Measurements from ENCODE around the gene KCNJ2.

The KCNJ2 gene

DNA sequence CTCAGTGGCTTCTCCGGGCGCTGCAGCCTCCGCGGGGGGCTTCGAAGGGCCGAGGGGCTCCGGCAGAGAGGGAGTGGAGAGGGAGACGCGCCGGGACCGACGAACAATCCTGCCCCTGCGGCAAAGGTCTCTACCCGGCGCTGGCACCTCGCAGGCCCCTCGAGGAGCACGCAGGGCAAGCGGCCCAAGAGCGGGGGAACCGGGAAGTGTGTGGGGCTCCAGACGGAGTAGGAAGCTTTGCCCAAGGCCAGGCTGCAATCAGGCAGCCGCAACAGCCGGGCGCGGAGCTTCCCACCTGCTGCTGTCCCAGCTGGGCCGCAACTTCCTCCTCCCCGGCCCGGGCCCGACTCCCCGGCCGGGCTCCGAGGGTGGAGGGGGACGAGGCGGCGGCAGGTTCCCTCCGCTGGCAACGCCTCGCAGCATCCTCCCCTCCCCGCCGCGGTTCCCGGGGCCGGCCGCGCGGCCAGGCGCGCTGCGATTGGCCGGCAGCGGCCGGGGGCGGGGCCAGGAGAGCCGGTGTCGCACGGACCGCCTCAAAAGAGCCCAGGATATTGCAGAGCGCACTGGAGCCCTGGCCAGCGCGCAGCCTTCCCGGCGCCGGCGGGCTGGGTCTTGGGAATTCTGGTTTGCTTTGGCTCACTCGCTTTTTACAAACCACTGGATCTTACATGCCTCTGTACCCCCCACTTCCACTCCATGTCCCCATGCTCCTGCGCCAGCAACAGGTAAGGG is at the start of gene KCNJ2:
Gene KCNJ2, plus strand, starts transcription at position 556 of the 732 bp plus-strand sequence. CDS start 5,508 bp downstream, outside the sequence.
- H3K27ac ChIP-seq: no peak within 1 kb of the TSS
- no peak for DNase-seq (ENCODE audit: low read depth, low spot score)
- H3K36me3 ChIP-seq (ENCODE audit: insufficient read depth, low read length): no peaks in the 10 kb centered on the region
- no peaks in the 10 kb centered on the region for H3K9me3 ChIP-seq (ENCODE audit: low read depth, low read length)
- no peak within 1 kb of the TSS for H3K9ac ChIP-seq (ENCODE audit: insufficient read length)
- H3K4me3 ChIP-seq: peak within 1 kb of the TSS; percentile 67
- TF ChIP-seq POLR2AphosphoS5 (IDR thresholded peaks at IDR 0.05; ENCODE audit: borderline replicate concordance, low read depth, low read length): no peak
- no peak for TF ChIP-seq FOXP2 (optimal IDR thresholded peaks at IDR 0.05; ENCODE audit: control extremely low read depth, extremely low read length, insufficient read depth)
- peak; percentile 84 for TF ChIP-seq EZH2 (IDR thresholded peaks at IDR 0.05)

DNA sequence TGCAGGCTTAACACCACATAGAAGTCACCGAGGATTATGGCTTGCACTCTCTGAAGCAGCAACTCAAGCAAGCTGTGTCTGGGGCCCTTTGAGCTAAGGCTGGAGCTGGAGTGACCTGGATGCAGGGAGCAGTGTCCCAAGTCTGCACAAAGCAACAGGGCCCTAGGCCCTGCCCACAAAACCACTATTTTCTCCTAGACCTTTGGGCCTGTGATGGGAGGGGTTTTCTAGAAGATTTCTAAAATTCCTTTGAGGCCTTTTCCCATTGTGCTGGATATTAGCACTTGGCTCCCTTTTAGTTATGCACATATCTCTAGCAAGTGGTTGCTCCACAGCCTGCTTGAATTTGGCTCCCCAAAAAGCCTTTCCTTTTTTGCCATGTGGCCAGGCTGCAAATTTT is 49.8 kb upstream of the KCNJ2 start:
- no peak for DNase-seq (ENCODE audit: low read depth, low spot score)

DNA sequence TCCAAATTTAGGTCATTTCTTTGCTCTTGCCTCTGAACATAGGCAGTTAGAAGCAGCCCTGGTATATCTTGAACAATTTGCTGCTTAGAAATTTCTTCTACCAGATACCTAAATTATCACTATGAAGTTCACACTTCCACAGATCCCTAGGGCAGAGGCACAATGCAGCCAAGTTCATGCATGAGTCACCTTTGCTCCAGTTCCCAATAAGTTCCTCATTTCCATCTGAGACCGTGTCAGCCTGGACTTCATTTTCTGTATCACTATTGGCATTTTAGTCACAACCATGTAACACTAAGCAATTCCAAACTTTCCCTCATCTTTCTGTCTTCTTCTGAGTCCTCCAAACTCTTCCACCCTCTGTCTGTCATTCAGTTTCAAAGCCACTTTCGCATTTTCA is 49.3 kb upstream of the KCNJ2 start:
- no peak for TF ChIP-seq EZH2 (IDR thresholded peaks at IDR 0.05)
- TF ChIP-seq FOXP2 (optimal IDR thresholded peaks at IDR 0.05; ENCODE audit: control extremely low read depth, extremely low read length, insufficient read depth): no peak
- TF ChIP-seq POLR2AphosphoS5 (IDR thresholded peaks at IDR 0.05; ENCODE audit: borderline replicate concordance, low read depth, low read length): no peak
- Histone ChIP-seq H3K9ac (ENCODE audit: insufficient read length) (no peak overlapping the region), H3K27ac (no peak overlapping the region), H3K9me3 (ENCODE audit: low read depth, low read length) (no peaks in the 10 kb centered on the region), H3K36me3 (ENCODE audit: insufficient read depth, low read length) (no peaks in the 10 kb centered on the region), H3K4me3 (no peak overlapping the region)
- DNase-seq (ENCODE audit: low read depth, low spot score): no peak

More for the DNA sequence above, 49.8 kb upstream of the KCNJ2 start:
- no peak overlapping the region for H3K4me3 ChIP-seq
- no peak overlapping the region for H3K27ac ChIP-seq
- H3K9me3 ChIP-seq (ENCODE audit: low read depth, low read length): no peaks in the 10 kb centered on the region
- TF ChIP-seq FOXP2 (optimal IDR thresholded peaks at IDR 0.05; ENCODE audit: control extremely low read depth, extremely low read length, insufficient read depth) (no peak), POLR2AphosphoS5 (IDR thresholded peaks at IDR 0.05; ENCODE audit: borderline replicate concordance, low read depth, low read length) (no peak), EZH2 (IDR thresholded peaks at IDR 0.05) (no peak)
- no peaks in the 10 kb centered on the region for H3K36me3 ChIP-seq (ENCODE audit: insufficient read depth, low read length)
- no peak overlapping the region for H3K9ac ChIP-seq (ENCODE audit: insufficient read length)

DNA sequence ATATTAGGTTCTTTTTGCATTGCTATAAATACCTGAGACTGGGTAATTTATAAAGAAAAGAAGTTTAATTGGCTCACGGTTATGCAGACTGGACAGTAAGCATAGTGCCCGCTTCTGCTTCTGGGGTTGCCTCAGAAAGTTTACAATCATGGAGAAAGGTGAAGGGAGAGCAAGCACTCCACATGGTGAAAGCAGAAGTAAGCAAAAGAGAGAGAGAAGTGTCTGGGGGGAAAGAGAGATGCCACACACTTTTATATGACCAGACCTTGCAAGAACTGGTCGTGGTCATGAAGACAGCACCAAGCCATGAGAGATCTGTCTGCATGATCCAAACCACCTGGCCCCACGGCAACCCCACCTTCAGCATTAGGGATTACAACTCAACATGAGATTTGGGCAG is 48.9 kb upstream of the KCNJ2 start:
- H3K36me3 ChIP-seq (ENCODE audit: insufficient read depth, low read length): no peaks in the 10 kb centered on the region
- no peak overlapping the region for H3K4me3 ChIP-seq
- no peak overlapping the region for H3K27ac ChIP-seq
- no peak overlapping the region for H3K9ac ChIP-seq (ENCODE audit: insufficient read length)
- no peak for DNase-seq (ENCODE audit: low read depth, low spot score)
- H3K9me3 ChIP-seq (ENCODE audit: low read depth, low read length): no peaks in the 10 kb centered on the region
- TF ChIP-seq POLR2AphosphoS5 (IDR thresholded peaks at IDR 0.05; ENCODE audit: borderline replicate concordance, low read depth, low read length) (no peak), EZH2 (IDR thresholded peaks at IDR 0.05) (no peak), FOXP2 (optimal IDR thresholded peaks at IDR 0.05; ENCODE audit: control extremely low read depth, extremely low read length, insufficient read depth) (no peak)

DNA sequence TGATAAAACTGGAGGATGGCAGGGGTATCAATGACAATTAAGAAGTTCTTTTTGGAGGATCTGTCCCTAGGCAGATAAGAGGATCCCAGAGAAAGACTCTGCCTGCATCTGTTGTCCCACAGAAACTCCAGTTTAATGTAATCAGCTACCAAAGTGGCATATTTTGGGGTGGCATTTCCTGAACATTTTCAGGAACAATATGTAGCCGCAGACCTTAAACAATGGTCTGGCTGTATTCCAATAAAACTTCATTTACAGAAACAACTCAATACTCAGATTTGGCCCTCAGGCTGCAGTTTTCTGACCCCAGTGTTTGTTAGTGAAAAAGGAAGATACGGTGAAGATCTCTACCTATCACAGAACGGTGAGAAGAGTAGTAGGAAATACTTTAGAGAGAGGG is 48.2 kb upstream of the KCNJ2 start:
- DNase-seq (ENCODE audit: low read depth, low spot score): no peak
- TF ChIP-seq FOXP2 (optimal IDR thresholded peaks at IDR 0.05; ENCODE audit: control extremely low read depth, extremely low read length, insufficient read depth) (no peak), POLR2AphosphoS5 (IDR thresholded peaks at IDR 0.05; ENCODE audit: borderline replicate concordance, low read depth, low read length) (no peak), EZH2 (IDR thresholded peaks at IDR 0.05) (no peak)
- no peak overlapping the region for H3K9ac ChIP-seq (ENCODE audit: insufficient read length)

DNA sequence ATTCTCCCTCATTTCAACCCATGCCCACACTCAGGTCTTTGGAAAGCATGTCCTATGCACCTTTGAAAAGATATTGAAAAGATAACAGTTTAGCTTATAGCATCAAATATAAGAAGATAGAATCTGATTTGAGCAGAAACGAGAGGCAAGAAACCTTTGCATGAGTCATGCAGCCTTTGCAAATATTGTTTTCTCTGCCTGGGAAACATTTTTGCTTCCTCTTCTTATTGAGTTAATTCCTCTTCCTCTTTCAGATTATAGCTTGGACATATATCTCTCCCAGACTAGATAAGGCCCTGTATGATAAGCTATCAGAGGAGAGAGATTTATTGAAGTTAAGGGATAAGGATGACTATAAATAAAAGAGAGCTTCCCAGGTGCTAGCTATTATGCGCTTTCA is 46.1 kb upstream of the KCNJ2 start:
- H3K36me3 ChIP-seq (ENCODE audit: insufficient read depth, low read length): no peaks in the 10 kb centered on the region
- no peak for DNase-seq (ENCODE audit: low read depth, low spot score)
- no peak overlapping the region for H3K4me3 ChIP-seq
- no peaks in the 10 kb centered on the region for H3K9me3 ChIP-seq (ENCODE audit: low read depth, low read length)
- no peak overlapping the region for H3K9ac ChIP-seq (ENCODE audit: insufficient read length)
- no peak overlapping the region for H3K27ac ChIP-seq
- TF ChIP-seq POLR2AphosphoS5 (IDR thresholded peaks at IDR 0.05; ENCODE audit: borderline replicate concordance, low read depth, low read length) (no peak), FOXP2 (optimal IDR thresholded peaks at IDR 0.05; ENCODE audit: control extremely low read depth, extremely low read length, insufficient read depth) (no peak), EZH2 (IDR thresholded peaks at IDR 0.05) (no peak)

More for the DNA sequence above, 48.2 kb upstream of the KCNJ2 start:
- H3K9me3 ChIP-seq (ENCODE audit: low read depth, low read length): no peaks in the 10 kb centered on the region
- H3K27ac ChIP-seq: no peak overlapping the region
- H3K36me3 ChIP-seq (ENCODE audit: insufficient read depth, low read length): no peaks in the 10 kb centered on the region
- no peak overlapping the region for H3K4me3 ChIP-seq

DNA sequence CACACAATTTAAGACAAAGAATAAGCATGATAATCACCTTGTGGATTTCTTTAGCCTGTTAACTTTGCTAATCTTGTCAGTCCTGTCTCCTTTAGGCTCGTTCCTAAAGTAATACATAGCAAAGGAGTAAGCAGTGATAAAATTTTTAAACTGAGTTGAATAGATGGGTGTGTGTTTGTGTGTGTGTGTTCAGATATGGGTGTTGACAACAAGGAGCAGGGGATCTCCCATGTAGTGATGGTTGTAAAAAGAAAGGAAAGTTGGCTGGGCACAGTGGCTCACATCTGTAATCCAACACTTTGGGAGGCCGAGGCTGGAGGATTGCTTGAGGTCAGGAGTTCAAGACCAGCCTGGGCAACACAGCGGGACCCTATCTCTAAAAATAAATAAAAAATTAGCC is 44.6 kb upstream of the KCNJ2 start:
- H3K27ac ChIP-seq: no peak overlapping the region
- no peak overlapping the region for H3K9ac ChIP-seq (ENCODE audit: insufficient read length)
- no peak overlapping the region for H3K4me3 ChIP-seq
- no peaks in the 10 kb centered on the region for H3K36me3 ChIP-seq (ENCODE audit: insufficient read depth, low read length)
- no peaks in the 10 kb centered on the region for H3K9me3 ChIP-seq (ENCODE audit: low read depth, low read length)
- no peak for TF ChIP-seq EZH2 (IDR thresholded peaks at IDR 0.05)
- no peak for TF ChIP-seq POLR2AphosphoS5 (IDR thresholded peaks at IDR 0.05; ENCODE audit: borderline replicate concordance, low read depth, low read length)
- DNase-seq (ENCODE audit: low read depth, low spot score): no peak

DNA sequence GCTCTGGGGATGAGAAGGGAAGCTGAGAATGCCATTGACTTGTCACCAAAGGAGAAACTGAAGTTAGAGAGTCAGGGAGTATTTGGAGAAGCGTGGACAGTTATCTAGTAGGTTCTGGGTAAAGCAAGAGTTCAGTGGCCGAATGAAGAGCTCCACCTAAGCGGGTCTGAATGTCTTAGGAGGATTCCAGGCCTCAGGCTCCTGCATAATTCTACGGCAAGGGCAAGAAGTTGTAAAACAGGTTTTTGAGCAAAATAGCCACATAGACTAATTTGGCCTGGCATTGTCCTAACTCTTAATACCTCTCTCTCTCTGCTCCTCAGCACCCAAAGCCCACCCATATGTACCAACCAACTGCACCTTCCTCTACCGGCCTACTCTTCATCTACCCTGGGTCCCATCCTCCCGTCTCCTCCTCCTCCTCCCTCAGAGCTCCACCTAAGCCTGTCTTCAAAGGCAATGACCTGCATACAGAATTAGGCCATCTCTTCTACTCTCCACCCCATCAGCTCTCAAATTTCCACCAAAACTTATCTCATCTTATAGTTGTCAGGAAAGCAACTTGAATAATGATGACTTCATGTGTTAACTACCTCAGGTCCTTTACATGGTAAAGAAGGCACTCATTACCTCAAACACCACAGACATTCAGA is 42.0 kb upstream of the KCNJ2 start:
- H3K9ac ChIP-seq (ENCODE audit: insufficient read length): no peak overlapping the region
- no peak overlapping the region for H3K27ac ChIP-seq
- no peaks in the 10 kb centered on the region for H3K9me3 ChIP-seq (ENCODE audit: low read depth, low read length)
- no peak overlapping the region for H3K4me3 ChIP-seq
- DNase-seq (ENCODE audit: low read depth, low spot score): no peak
- TF ChIP-seq POLR2AphosphoS5 (IDR thresholded peaks at IDR 0.05; ENCODE audit: borderline replicate concordance, low read depth, low read length) (no peak), EZH2 (IDR thresholded peaks at IDR 0.05) (no peak), FOXP2 (optimal IDR thresholded peaks at IDR 0.05; ENCODE audit: control extremely low read depth, extremely low read length, insufficient read depth) (no peak)
- H3K36me3 ChIP-seq (ENCODE audit: insufficient read depth, low read length): no peaks in the 10 kb centered on the region
